Uterine smooth muscle cell (primary cell): ENCODE measurements around the gene APOBEC3A. TPM values are rescaled to one million over a fixed set of nuclear protein-coding genes. Genes with fewer than 3 reads are reported as not detected.

Source experiments
- total RNA-seq: library from RNA; depleted of rRNA; stranded (reverse); fragments of >200 nt; gene quantifications from 2 replicates; pipeline ENCODE4 v1.2.3, GENCODE V29; 2014

The APOBEC3A gene
- total RNA-seq, result not detected in 2 replicates

GRCh38 chr22:38957046-38957770 lies at the start of gene APOBEC3A:
Gene APOBEC3A, plus strand, starts transcription at chr22:38957609. Its CDS starts 83 bp downstream, at chr22:38957692.

DNA sequence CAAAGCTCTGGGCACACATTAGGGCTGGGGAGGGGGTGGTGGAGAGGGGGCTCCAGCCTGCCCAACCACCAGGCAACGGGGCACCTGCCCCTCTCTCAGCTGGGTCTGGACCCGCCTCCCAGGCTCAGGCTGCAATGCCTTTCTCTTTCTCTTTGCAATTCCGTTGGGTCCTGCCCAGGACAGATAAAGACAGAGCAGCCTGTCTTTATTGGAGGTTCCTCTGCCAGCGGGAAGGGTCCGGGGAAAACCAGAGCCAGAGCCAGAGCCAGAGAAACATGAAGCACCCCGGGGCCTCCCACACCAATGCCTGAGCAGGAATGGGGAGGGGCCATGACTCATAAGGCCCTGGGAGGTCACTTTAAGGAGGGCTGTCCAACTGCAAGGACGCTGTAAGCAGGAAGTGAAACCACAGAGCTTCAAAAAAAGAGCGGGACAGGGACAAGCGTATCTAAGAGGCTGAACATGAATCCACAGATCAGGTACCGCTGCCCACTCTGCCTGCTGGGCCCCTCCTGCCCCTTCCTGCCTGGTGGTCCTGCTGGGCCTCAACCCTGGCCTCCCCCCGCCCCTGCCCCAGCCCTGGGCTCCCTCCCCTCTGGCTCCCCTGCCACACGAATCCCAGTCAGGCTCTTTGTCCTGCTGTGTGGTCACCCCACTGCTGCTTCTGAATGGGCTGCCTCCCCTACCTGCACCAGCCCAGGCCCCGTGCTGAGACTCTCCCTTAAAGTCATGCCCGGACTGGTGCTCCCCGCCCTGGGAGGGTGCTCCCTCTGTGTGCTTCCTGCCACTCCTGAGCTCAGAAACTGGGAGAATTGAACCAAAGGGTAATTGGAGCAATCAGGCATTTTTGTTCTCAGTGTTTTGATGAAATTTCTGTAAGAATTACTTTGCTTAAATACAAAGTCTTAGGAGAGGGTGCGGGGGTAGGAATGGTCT lies 24.9 kb downstream of the APOBEC3A start, which contains the start of gene APOBEC3B:
TSS of gene APOBEC3B (plus strand) at position 356 of the 936 bp plus-strand sequence. CDS start at position 463, 107 bp downstream.

Other genes starting within 250 kb of the APOBEC3A start
- 93.1 and 145 TPM in 2 replicates for gene SUN2, start 201.6 kb upstream of the APOBEC3A start, total RNA-seq
- 13.1 and 19.4 TPM in 2 replicates for gene DNAL4, start 163.5 kb upstream of the APOBEC3A start, total RNA-seq
- 2.0 and 4.6 TPM in 2 replicates for gene NPTXR, start 113.6 kb upstream of the APOBEC3A start, total RNA-seq
- gene CBX6, start 85.4 kb upstream of the APOBEC3A start, total RNA-seq, result 44.0 and 50.2 TPM in 2 replicates
- gene APOBEC3B, start 24.7 kb downstream of the APOBEC3A start, total RNA-seq, result 2.4 and 7.5 TPM in 2 replicates
- gene APOBEC3C, start 56.6 kb downstream of the APOBEC3A start, total RNA-seq, result 8.2 and 8.5 TPM in 2 replicates
- 0.75 and 0.77 TPM in 2 replicates for gene APOBEC3D, start 63.5 kb downstream of the APOBEC3A start, total RNA-seq
- gene APOBEC3F, start 83.3 kb downstream of the APOBEC3A start, total RNA-seq, result 4.8 and 9.2 TPM in 2 replicates
- gene APOBEC3G, start 119.7 kb downstream of the APOBEC3A start, total RNA-seq, result 14.5 and 15.4 TPM in 2 replicates
- gene APOBEC3H, start 139.6 kb downstream of the APOBEC3A start, total RNA-seq, result not detected in 2 replicates
- 6.2 and 13.5 TPM in 2 replicates for gene CBX7, start 195.1 kb downstream of the APOBEC3A start, total RNA-seq